ENCODE results near the gene CNPY2. TPM values are rescaled to one million over a fixed set of nuclear protein-coding genes. Genes with fewer than 3 reads are reported as not detected.
A peak's percentile ranks its signal among the peaks of the same experiment; 100 is the strongest.

The CNPY2 gene
- total and polyA plus RNA-seq, 2 of the 13 experiments (the other 11 are each of a cell fraction or from before 2014, with no cell fraction given), result 285 to 356 TPM

GRCh38 chr12:56315622-56316473 is at the start of gene CNPY2 (continued):
- TF ChIP-seq, protein P1, sequence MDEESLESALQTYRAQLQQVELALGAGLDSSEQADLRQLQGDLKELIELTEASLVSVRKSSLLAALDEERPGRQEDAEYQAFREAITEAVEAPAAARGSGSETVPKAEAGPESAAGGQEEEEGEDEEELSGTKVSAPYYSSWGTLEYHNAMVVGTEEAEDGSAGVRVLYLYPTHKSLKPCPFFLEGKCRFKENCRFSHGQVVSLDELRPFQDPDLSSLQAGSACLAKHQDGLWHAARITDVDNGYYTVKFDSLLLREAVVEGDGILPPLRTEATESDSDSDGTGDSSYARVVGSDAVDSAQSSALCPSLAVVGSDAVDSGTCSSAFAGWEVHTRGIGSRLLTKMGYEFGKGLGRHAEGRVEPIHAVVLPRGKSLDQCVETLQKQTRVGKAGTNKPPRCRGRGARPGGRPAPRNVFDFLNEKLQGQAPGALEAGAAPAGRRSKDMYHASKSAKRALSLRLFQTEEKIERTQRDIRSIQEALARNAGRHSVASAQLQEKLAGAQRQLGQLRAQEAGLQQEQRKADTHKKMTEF (CRISPR knock-in tag; IDR thresholded peaks at IDR 0.05), result peak; percentile 77
- peak; percentile 31; the same call in 1 of the 2 replicates for TF ChIP-seq ZNF547 (CRISPR knock-in tag; IDR thresholded peaks at IDR 0.05)
- TF ChIP-seq ZNF572 (CRISPR knock-in tag; IDR thresholded peaks at IDR 0.05), result no peak
- TF ChIP-seq ZMAT3 (CRISPR knock-in tag; conservative IDR thresholded peaks at IDR 0.05), result peak; percentile 86
- no peak for TF ChIP-seq ZNF382 (CRISPR knock-in tag; IDR thresholded peaks at IDR 0.05; ENCODE audit: borderline replicate concordance)
- no peak for TF ChIP-seq ADNP (CRISPR knock-in tag; IDR thresholded peaks at IDR 0.05)
- TF ChIP-seq, protein P2, sequence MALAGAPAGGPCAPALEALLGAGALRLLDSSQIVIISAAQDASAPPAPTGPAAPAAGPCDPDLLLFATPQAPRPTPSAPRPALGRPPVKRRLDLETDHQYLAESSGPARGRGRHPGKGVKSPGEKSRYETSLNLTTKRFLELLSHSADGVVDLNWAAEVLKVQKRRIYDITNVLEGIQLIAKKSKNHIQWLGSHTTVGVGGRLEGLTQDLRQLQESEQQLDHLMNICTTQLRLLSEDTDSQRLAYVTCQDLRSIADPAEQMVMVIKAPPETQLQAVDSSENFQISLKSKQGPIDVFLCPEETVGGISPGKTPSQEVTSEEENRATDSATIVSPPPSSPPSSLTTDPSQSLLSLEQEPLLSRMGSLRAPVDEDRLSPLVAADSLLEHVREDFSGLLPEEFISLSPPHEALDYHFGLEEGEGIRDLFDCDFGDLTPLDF (CRISPR knock-in tag; IDR thresholded peaks at IDR 0.05), result peak; percentile 89
- peak; percentile 95 for TF ChIP-seq CREM (IDR thresholded peaks at IDR 0.05)
- no peak for TF ChIP-seq CREM (CRISPR knock-in tag; IDR thresholded peaks at IDR 0.05)
- TF ChIP-seq ZNF839 (CRISPR knock-in tag; IDR thresholded peaks at IDR 0.05; ENCODE audit: borderline replicate concordance), result peak; percentile 30; the same call in 1 of the 2 replicates
- TF ChIP-seq NFIB (CRISPR knock-in tag; IDR thresholded peaks at IDR 0.05; ENCODE audit: borderline replicate concordance), result 0 out of 2 replicates have a peak, but pooled peaks have one; percentile 59
- TF ChIP-seq TP53 (CRISPR knock-in tag; conservative IDR thresholded peaks at IDR 0.05), result 0 out of 2 replicates have a peak, but pooled peaks have one; percentile 86
- peak; percentile 98 for TF ChIP-seq HCFC1 (IDR thresholded peaks at IDR 0.05; ENCODE audit: low read depth, low read length)
- TF ChIP-seq PPARG (CRISPR knock-in tag; conservative IDR thresholded peaks at IDR 0.05), result peak; percentile 35; the same call in 1 of the 2 replicates
- TF ChIP-seq, protein P3, sequence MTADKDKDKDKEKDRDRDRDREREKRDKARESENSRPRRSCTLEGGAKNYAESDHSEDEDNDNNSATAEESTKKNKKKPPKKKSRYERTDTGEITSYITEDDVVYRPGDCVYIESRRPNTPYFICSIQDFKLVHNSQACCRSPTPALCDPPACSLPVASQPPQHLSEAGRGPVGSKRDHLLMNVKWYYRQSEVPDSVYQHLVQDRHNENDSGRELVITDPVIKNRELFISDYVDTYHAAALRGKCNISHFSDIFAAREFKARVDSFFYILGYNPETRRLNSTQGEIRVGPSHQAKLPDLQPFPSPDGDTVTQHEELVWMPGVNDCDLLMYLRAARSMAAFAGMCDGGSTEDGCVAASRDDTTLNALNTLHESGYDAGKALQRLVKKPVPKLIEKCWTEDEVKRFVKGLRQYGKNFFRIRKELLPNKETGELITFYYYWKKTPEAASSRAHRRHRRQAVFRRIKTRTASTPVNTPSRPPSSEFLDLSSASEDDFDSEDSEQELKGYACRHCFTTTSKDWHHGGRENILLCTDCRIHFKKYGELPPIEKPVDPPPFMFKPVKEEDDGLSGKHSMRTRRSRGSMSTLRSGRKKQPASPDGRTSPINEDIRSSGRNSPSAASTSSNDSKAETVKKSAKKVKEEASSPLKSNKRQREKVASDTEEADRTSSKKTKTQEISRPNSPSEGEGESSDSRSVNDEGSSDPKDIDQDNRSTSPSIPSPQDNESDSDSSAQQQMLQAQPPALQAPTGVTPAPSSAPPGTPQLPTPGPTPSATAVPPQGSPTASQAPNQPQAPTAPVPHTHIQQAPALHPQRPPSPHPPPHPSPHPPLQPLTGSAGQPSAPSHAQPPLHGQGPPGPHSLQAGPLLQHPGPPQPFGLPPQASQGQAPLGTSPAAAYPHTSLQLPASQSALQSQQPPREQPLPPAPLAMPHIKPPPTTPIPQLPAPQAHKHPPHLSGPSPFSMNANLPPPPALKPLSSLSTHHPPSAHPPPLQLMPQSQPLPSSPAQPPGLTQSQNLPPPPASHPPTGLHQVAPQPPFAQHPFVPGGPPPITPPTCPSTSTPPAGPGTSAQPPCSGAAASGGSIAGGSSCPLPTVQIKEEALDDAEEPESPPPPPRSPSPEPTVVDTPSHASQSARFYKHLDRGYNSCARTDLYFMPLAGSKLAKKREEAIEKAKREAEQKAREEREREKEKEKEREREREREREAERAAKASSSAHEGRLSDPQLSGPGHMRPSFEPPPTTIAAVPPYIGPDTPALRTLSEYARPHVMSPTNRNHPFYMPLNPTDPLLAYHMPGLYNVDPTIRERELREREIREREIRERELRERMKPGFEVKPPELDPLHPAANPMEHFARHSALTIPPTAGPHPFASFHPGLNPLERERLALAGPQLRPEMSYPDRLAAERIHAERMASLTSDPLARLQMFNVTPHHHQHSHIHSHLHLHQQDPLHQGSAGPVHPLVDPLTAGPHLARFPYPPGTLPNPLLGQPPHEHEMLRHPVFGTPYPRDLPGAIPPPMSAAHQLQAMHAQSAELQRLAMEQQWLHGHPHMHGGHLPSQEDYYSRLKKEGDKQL (CRISPR knock-in tag; IDR thresholded peaks at IDR 0.05; ENCODE audit: low read depth), result no peak
- no peak for TF ChIP-seq MBNL3 (CRISPR knock-in tag; conservative IDR thresholded peaks at IDR 0.05)
- TF ChIP-seq KMT2A (CRISPR knock-in tag; IDR thresholded peaks at IDR 0.05), result peak; percentile 74
- 0 out of 2 replicates have a peak, but pooled peaks have one; percentile 1 for TF ChIP-seq ZNF33A (CRISPR knock-in tag; IDR thresholded peaks at IDR 0.05; ENCODE audit: borderline replicate concordance)
- peak; percentile 97 for TF ChIP-seq RBFOX2 (IDR thresholded peaks at IDR 0.05; ENCODE audit: low read depth, low read length)
- peak; percentile 66; the same call in 1 of the 2 replicates for TF ChIP-seq ZNF138 (CRISPR knock-in tag; IDR thresholded peaks at IDR 0.05; ENCODE audit: low read depth)
- TF ChIP-seq POLR2A (IDR thresholded peaks at IDR 0.05; ENCODE audit: insufficient read depth in 1 of 2, low read depth in 2 of 2, low read length in 2 of 2), result peak; percentile 91
- TF ChIP-seq, protein P4, sequence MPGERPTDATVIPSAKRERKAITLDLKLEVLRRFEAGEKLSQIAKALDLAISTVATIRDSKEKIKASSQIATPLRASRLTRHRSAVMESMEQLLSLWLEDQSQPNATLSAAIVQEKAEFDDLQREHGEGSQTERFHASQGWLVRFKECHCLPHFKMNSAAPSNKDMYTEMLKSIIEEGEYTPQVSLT (CRISPR knock-in tag; IDR thresholded peaks at IDR 0.05; ENCODE audit: borderline replicate concordance, low read depth), result no peak

All from HepG2 (cell line).